ENCODE data around the gene GPATCH3.

Gene GPATCH3

GRCh38 chr1:26945138-26945537 is 44.9 kb upstream of the GPATCH3 start:
- ChIA-PET CTCF (no interaction called here), POLR2A (no interaction called here)

GRCh38 chr1:26942656-26943055 is 42.4 kb upstream of the GPATCH3 start:
- ChIA-PET CTCF (interaction anchor here (1.0 to 1.4 kb wide), 2 partner anchors 24 kb away, joined by 3 to 6 read pairs; no protein-coding TSS in a partner anchor), POLR2A (no interaction called here)
- DNase-seq (ENCODE audit: low read depth, low spot score), result no peak
- no peak for TF ChIP-seq CTCF (IDR thresholded peaks at IDR 0.05; ENCODE audit: insufficient read depth, low read length, missing control alignments)
- H3K4me3 ChIP-seq (ENCODE audit: low read depth, low read length), result no peak overlapping the region

More at GRCh38 chr1:26945138-26945537, 44.9 kb upstream of the GPATCH3 start:
- no peak for DNase-seq (ENCODE audit: low read depth, low spot score)
- no peak overlapping the region for H3K4me3 ChIP-seq (ENCODE audit: low read depth, low read length)
- no peak for TF ChIP-seq CTCF (IDR thresholded peaks at IDR 0.05; ENCODE audit: insufficient read depth, low read length, missing control alignments)

GRCh38 chr1:26941311-26941710 is 41.0 kb upstream of the GPATCH3 start:
- no peak for TF ChIP-seq CTCF (IDR thresholded peaks at IDR 0.05; ENCODE audit: insufficient read depth, low read length, missing control alignments)
- no peak for DNase-seq (ENCODE audit: low read depth, low spot score)
- ChIA-PET POLR2A (no interaction called here), CTCF (no interaction called here)
- no peak overlapping the region for H3K4me3 ChIP-seq (ENCODE audit: low read depth, low read length)

- POLR2A ChIA-PET, result no interaction called here
- DNase-seq (ENCODE audit: low read depth, low spot score), result no peak
- no peak overlapping the region for H3K4me3 ChIP-seq (ENCODE audit: low read depth, low read length)
- no peak for TF ChIP-seq CTCF (IDR thresholded peaks at IDR 0.05; ENCODE audit: insufficient read depth, low read length, missing control alignments)
- CTCF ChIA-PET, result no interaction called here
Observed at GRCh38 chr1:26938659-26939025, 38.4 kb upstream of the GPATCH3 start.

- ChIA-PET CTCF (no interaction called here), POLR2A (no interaction called here)
- TF ChIP-seq CTCF (IDR thresholded peaks at IDR 0.05; ENCODE audit: insufficient read depth, low read length, missing control alignments), result no peak
- DNase-seq (ENCODE audit: low read depth, low spot score), result no peak
- H3K4me3 ChIP-seq (ENCODE audit: low read depth, low read length), result no peak overlapping the region
Observed at GRCh38 chr1:26938004-26938658, 37.9 kb upstream of the GPATCH3 start.

- CTCF ChIA-PET, result no interaction called here
- TF ChIP-seq CTCF (IDR thresholded peaks at IDR 0.05; ENCODE audit: insufficient read depth, low read length, missing control alignments), result no peak
- POLR2A ChIA-PET, result no interaction called here
- DNase-seq (ENCODE audit: low read depth, low spot score), result no peak
- no peak overlapping the region for H3K4me3 ChIP-seq (ENCODE audit: low read depth, low read length)
Observed at GRCh38 chr1:26936823-26937222, 36.6 kb upstream of the GPATCH3 start.
